ENCODE measurements around the gene BMPER. TPM values are rescaled to one million over a fixed set of nuclear protein-coding genes. Genes with fewer than 3 reads are reported as not detected.

BMPER gene
- total RNA-seq, 4 donors from 2014 or later: 0.25 to 2.3 (median 0.96) TPM

GRCh38 chr7:33870120-33870519 is 35.2 kb upstream of the BMPER start:
- Histone ChIP-seq H3K4me1 (no peaks in the 10 kb centered on the region), H3K9me3 (no peaks in the 10 kb centered on the region), H3K4me3 (replicated peaks in 1 of 3) (no peak overlapping the region), H3K27me3 (no peaks in the 10 kb centered on the region), H3K27ac (no peak overlapping the region), H3K36me3 (no peaks in the 10 kb centered on the region)
- intact Hi-C loops (cut with DNase I): no loop called here
- no peak for DNase-seq
- WGBS, 2 donors: 79% methylated on average over 3 of the region's 3 CpGs
- no peak for TF ChIP-seq CTCF (IDR thresholded peaks at IDR 0.05)
- no peak for TF ChIP-seq POLR2A (IDR thresholded peaks at IDR 0.05)

- Histone ChIP-seq H3K9me3 (no peaks in the 10 kb centered on the region), H3K27me3 (no peaks in the 10 kb centered on the region), H3K36me3 (no peaks in the 10 kb centered on the region), H3K4me1 (no peaks in the 10 kb centered on the region), H3K4me3 (replicated peaks in 1 of 3) (no peak overlapping the region), H3K27ac (no peak overlapping the region)
- intact Hi-C loops (cut with DNase I): no loop called here
- 72% methylated on average over 4 of the region's 4 CpGs for WGBS, 2 donors
- DNase-seq: no peak
- TF ChIP-seq POLR2A (IDR thresholded peaks at IDR 0.05) (no peak), CTCF (IDR thresholded peaks at IDR 0.05) (no peak)
Measured at GRCh38 chr7:33872870-33873269, 32.5 kb upstream of the BMPER start.

- intact Hi-C loops (cut with DNase I): no loop called here
- no peaks in the 10 kb centered on the region for H3K9me3 ChIP-seq
- WGBS, 2 donors: 85 to 100% methylated on average over 1 of the region's 1 CpG
- DNase-seq: no peak
- H3K27me3 ChIP-seq: no peaks in the 10 kb centered on the region
- H3K4me3 ChIP-seq (replicated peaks in 1 of 3): no peak overlapping the region
- TF ChIP-seq POLR2A (IDR thresholded peaks at IDR 0.05) (no peak), CTCF (IDR thresholded peaks at IDR 0.05) (no peak)
- H3K4me1 ChIP-seq: no peaks in the 10 kb centered on the region
- no peak overlapping the region for H3K27ac ChIP-seq
- H3K36me3 ChIP-seq: no peaks in the 10 kb centered on the region
Measured at GRCh38 chr7:33873518-33873917, 31.8 kb upstream of the BMPER start.

GRCh38 chr7:33873981-33874750 is 31.2 kb upstream of the BMPER start:
- DNase-seq: no peak
- TF ChIP-seq POLR2A (IDR thresholded peaks at IDR 0.05) (no peak), CTCF (IDR thresholded peaks at IDR 0.05) (no peak)
- Histone ChIP-seq H3K4me1 (no peaks in the 10 kb centered on the region), H3K4me3 (replicated peaks in 1 of 3) (no peak overlapping the region), H3K9me3 (no peaks in the 10 kb centered on the region), H3K27me3 (no peaks in the 10 kb centered on the region), H3K27ac (no peak overlapping the region), H3K36me3 (no peaks in the 10 kb centered on the region)
- intact Hi-C loops (cut with DNase I): no loop called here
- WGBS, 2 donors: 64 to 68% methylated on average over 4 of the region's 4 CpGs

GRCh38 chr7:33874943-33875342 is 30.4 kb upstream of the BMPER start:
- Histone ChIP-seq H3K4me3 (replicated peaks in 1 of 3) (no peak overlapping the region), H3K27ac (no peak overlapping the region), H3K4me1 (no peaks in the 10 kb centered on the region), H3K36me3 (no peaks in the 10 kb centered on the region), H3K9me3 (no peaks in the 10 kb centered on the region), H3K27me3 (no peaks in the 10 kb centered on the region)
- WGBS, 2 donors: 75 to 78% methylated on average over 5 of the region's 5 CpGs
- no peak for DNase-seq
- intact Hi-C loops (cut with DNase I): no loop called here
- no peak for TF ChIP-seq POLR2A (IDR thresholded peaks at IDR 0.05)
- no peak for TF ChIP-seq CTCF (IDR thresholded peaks at IDR 0.05)

Data from thyroid gland (tissue), 4 donors.